HG03575 (cell line): ENCODE measurements around the gene TMCC1.
"Not testable (repeated sequence)": the region's sequence is repeated elsewhere in the genome, so short reads cannot be mapped to it uniquely, and the experiment has no call there.

Experiments
- ATAC-seq: cut with Tn5 transposase; IDR thresholded peaks from one replicate; pipeline ENCODE4 v1.9.1; 2021; ENCODE audit not compliant: unreplicated experiment, insufficient number of reproducible peaks, low FRiP score; ENCODE audit errors: extremely low read depth

Gene TMCC1

DNA sequence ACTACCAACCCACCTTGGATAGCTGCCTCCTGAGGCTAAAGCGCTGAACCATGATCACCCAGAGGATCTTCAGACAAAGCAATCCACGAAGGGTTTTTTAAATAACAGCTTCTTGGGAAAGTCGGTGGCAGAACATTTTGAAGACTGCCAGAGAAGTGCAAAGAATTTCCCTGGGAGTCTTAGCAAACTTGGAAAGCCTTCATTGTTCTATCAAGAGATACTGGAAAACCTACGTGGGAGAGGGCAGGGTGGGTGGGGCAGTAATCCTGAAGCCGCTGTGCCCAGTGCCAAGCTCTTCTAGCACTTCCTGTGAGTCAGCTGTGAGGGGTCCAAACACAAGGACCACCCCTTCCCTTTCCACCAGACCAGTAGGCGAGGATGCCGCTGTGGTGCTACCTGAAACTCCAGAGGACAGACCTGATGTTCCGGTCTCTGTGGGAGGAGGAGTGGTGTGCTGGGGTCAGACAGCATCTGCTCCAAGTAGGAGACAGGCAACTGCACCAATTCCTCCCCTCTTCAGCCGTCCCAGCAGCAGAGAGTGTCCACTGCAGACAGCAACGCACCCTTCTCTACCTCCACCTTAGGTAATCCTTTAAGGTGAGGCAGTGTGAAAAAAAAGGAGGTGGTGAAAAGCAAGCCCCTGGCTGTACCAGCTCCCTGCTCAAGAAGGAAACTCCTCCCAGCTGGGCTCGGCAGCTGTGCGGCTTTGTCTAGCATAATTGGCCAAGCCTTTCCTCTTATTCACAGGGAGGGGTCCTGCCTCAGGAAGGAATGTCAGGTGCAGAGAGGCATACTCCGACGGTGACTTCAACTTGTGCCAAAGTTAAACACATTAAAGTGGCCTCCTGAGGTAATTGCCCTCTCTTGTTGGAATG is 99.0 kb downstream of the TMCC1 start:
- ATAC-seq = no peak

DNA sequence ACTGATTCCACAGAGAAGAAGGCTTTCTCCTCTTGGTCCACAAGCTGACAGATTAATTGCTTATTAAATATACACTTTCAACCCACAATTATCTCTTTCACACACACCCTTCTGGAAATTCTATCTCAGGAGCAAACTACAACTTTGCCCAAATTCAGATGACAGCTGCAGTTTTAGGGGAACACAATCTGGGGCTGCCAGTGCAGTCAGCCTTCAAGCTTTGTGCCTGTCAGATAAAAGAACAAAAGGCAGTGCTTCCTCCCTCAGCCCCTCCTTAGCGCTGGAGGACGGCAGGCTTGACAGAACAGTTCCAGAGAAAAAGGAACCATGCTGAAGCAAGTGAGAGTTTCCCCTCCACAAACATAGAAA is 99.6 kb downstream of the TMCC1 start:
- ATAC-seq = no peak

DNA sequence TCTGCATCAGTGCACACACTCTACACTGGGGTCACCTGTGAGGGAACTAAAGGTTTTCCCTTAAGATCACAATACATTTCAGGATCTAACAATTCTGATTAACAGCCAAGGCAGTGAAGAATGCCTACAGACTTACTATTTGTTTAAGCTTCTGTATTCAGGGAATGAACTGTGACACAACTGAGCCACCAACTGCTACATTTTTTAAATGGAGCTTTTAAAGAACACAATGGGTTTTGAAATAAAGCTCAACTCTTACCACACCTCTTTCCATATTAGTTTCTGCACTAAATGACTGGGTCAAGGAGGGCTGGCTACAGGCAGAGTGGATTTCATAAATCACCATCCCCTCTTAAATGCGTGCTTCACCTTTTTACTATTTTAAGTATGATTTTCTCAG is 100.2 kb downstream of the TMCC1 start:
- ATAC-seq = no peak

DNA sequence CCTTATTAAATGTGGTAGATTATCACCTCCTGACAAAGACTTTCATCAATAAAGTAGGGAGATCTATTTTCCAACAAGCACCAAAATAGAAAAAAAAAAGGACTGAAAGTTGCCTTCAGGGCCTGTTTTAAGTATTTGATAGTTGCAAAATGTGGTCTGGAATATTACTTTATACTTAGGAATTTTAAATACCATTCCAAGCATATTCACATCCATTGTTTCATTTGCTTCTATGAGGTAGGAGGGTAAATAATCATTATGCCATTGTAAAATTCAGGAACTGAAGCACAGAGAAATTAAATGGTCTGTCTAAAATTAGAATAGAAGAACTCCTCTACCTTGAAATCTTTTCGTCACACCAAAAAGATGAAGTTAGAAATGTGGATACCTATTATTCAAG is 110.0 kb downstream of the TMCC1 start:
- no peak for ATAC-seq

DNA sequence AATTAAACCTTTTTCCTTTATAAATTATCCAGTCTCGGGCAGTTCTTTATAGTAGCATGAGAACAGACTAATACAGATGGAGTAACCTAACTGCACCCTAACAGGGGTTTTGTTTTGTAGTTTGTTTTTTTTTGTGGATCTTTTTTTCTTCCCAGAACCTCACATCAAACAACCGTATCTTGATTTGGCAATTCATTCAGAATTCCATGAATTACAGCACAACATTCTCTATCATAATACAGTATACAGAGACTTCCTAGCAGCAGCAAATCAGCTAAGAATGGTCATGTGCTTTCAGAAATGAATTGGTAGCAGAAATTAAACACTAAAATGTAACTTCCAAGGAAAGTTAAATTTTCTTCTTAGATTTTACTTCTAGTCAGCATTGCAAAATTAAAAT is 114.6 kb downstream of the TMCC1 start:
- ATAC-seq = no peak

DNA sequence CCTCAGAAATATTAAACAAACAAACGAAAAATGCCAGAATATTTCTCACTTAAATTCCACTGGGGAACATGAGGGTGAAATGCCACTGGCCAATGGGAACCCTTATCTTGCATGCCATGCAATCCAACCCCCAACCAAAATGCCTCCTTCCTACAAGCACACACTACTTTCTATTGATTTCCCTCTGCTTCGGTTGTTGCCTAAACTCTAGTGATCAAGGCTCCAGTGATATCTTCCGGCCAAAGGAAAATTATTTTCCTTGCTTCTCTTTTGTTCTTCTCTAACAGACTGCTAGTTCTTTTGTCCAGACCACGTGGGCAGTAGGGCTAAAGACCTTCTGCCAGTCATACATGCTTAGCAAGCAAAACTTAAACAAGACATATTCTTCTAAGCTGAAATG is 115.7 kb downstream of the TMCC1 start:
- ATAC-seq = no peak

DNA sequence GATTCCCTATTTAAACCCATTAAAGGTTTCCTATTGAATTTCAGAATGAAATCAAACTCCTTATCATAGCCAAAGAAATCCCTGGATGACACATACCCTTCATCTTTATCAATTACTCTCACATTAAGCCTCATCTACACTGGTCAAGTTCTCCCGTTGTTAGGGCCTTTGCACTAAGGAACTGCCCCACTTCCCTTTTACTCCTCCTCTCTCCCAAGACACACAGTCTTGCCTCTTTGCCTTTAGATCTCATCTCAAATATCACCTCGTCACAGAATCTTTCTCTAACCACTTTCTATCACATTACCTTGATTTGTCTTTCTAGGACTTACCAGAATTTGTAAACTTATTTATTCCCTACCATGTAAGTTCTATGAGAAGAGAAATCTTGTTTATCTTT is 117.6 kb downstream of the TMCC1 start:
- ATAC-seq = no peak

DNA sequence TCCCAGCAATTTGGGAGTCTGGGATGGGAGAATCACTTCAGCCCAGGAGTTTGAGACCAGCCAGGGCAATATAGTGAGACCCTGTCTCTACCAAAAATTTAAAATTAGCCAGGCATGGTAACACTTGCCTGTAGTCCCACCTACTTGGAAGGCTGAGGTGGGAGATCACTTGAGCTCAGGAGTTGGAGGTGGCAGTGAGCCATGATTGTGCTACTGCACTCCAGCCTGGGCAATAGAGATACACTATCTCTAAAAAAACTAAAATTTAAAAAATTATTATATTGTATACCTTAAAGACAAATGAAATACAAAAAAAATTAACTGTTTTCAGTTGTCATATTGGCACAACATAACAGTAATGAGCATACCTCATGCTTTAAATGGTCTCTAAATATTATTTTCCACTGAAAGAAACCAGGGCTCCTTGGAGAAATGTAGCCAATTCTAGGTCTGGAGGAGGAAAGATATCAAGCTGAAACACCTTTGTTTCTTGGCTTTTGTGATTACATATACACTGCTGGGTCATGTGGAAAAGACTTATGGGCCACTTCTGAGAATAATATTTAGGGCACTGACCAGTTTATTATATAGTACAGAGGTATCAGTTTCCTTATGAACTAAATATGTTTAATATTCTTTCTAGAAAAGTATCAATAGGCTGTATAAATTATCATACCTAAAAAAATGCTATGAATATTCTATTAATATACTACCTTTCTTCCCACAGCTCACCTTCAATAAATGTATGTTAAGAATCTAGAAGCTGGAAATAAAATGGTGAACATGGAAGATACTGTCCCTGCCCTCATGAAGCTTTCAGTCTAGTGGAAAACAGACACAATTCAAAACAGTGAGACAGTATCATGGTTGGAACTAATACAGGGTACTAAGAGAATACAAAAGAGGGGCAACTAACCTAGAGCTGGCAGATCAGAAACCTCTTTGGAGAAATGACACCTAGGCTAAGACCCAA is 119.5 kb downstream of the TMCC1 start:
- ATAC-seq = no peak

DNA sequence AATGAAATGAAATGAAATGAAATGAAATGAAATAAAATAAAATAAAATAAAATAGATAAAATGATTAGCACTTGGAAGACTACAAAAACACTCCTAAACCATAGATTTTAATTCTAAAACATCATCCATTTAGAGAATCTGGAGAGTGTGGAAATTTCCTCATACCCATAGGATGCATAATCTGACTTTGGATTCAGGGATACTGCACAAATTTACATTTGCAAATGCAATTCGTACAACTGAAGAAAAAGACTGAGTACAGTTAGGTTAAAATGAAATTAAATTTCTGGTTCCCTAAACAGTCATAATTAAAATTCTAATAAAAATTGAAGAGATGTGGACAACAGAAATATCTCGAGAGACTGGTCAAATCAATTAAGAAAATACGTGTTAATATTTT is 122.9 kb downstream of the TMCC1 start:
- no peak for ATAC-seq

DNA sequence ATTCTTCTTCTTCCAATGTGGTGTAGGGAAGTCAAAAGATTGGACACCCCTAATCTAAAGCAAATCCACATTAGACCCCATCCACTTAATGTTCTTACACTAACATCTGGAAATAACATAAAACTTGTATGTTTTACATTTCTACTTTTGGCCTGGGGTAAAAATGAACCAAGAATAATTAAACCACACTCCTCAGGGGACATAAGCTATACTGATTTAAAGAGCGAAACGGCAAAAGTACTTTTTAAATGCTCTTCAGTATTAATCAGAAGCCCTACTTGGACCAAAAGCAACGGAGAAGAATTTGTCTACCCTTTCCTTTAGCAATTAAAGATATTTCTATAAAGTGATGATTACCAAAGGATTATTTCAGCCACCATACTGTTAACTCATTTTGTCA is 123.9 kb downstream of the TMCC1 start:
- ATAC-seq = no peak

DNA sequence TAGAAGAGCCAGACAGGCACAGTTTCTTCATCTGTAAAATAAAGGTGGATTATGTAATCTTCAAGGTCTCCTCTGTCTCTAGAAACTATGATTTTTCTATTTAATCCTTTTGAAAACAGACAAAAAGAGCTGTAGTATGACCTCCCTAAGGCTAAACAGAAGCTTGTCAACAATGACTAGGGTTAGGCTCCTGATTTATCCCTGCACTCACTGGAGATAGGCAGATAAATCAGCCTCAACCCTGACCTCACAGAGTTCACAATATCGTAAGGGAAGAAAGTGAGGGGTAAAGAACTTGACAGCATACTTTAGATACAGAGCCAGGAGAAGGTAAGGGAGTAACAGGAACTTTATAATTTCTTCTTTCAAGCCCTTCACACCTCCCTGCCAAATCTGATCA is 124.8 kb downstream of the TMCC1 start:
- no peak for ATAC-seq

DNA sequence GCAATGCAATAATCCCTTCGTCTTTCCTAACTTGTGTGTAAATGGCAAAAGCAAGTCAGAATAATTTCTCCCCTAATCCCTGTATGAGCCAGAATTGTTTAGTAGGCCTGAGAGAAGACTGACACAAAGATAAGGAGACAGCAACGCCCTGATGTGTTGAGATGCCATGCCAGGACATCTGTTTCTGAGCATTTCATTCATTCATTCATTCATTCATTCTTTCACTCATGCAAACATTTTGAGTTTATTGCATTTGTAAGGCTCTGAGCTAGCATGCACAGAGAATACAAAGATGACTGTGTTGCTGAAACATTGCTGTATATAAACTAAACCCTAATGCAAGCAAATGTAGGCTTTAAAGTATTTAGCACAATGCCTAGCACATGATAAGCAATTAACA is 127.4 kb downstream of the TMCC1 start:
- ATAC-seq = no peak

DNA sequence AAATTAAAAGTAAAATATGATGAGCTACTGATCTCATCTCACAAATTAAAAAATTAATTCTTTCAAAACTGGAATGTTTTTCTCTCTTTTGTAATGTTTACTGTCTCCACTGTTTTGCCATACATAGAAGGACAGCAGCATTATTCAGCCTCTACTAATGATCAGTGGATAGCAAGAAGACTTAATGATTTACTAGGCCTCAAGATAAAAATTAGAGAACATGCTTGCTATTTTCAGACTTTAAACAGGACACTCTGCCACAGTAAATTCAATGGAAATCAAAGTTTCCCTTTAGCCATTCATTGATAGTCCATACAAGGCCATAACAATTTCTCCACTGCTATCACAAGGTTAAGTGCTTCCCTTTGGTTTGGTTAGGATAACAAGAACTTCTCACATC is 129.4 kb downstream of the TMCC1 start:
- ATAC-seq = no peak

DNA sequence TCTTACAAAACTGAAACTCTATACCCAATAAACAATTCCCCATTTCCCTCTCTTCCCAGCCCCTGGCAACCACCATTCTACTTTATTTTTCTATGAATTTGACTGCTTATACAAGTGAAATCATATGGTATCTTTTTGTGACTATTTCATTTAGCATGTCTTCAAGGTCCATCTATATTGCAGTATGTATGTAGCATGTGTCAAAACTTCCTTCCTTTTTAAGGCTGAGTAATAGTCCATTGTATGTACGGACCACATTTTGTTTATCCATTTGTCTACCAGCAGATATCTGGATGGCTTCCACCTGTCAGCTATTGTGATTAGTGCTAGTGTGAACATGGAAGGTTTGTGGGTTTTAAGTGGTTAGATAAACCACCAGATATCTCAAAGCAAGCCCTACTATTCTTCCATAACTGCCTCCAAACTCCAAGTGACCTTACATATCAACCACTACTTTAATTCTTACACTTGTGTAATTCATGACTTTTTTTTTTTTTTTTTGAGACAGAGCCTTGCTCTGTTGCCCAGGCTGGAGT is 134.7 kb downstream of the TMCC1 start:
- no peak for ATAC-seq

DNA sequence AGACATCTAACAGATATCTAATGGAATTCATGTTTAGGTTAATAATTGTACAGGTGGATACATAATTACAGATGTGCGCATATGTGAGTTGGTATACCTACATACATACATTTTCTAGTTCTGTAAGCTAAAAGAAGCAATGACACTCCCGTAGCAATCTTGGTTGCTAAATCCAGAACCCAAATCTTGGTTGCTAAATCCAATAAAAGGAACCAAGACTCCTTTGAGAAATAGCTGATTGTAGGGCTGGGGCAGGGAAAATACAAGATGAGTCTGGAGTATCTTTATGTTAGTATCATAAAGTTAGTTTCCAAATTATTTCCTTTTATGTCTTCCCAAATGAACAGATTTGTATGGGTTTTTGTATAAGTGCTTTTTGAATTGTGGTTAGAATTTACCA is 135.2 kb downstream of the TMCC1 start:
- ATAC-seq = no peak

DNA sequence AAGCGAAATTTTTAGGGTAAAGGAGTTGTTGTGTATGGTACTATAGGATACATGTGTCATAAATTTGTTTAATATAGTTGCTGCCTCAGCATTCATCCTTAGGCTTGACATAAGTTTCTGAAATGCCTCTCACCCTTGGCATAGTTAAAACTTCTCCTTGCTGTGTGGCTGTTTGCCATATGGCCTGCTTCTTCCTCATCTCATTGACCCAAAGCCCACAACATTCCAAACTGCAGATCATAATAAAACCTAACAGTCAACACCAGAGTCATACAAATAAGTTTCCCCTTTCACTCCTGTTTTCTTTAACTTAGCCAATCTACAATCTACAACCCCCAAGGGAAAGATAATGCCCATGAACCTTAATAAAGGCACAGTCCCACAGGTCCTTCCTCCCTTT is 136.6 kb downstream of the TMCC1 start:
- ATAC-seq = no peak

DNA sequence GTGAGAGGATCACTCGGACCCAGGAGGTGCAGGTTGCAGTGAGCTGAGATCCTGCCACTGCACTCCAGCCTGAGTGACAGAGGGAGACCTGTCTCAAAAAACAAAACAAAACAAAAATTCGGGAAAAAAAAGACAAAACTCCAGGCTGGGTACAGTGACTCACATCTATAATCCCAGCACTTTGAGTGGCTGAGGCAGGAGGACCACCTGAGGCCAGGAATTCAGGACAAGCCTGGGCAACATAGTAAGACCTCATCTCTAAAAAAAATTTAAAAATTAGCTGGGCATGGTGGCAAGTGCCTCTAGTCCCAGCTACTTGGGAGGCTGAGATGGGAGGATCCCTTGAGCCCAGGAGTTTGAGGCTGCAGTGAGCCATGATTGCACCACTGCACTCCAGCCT is 142.4 kb downstream of the TMCC1 start:
- not testable (repeated sequence) for ATAC-seq

DNA sequence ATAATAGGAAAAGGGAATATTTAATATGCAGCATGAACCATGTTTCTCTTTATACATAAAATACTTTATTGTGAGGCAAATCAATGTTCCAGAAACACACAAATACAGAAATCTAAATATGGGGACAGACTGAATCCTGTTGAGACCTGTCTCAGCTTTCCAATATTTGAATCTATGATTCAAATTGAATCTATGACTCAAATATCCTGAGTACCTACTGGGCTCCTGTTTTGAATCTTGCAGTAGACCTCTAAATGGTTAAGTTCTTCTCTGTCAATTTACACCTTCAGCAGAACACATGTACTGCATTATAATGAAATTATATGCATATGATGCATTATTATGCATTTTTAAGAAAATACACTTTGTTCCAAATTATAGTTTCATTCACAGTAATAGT is 143.8 kb downstream of the TMCC1 start:
- ATAC-seq = no peak

DNA sequence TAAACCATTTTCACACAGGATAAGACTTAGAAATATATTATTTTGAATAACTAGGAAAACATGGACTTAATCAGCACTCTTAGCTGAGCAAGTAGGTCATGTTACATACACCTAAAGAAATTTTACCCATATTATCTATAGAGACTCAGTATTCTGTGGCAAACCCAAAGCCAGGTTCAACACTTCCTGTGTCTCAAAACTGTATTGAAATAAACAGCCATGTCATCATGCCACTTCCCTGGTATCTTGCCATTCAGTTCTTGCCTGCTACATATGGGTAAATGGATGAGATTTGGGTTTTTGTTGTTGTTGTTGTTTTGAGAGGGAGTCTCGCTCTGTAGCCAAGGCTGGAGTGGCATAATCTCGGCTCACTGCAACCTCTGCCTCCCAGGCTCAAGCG is 145.5 kb downstream of the TMCC1 start:
- no peak for ATAC-seq

DNA sequence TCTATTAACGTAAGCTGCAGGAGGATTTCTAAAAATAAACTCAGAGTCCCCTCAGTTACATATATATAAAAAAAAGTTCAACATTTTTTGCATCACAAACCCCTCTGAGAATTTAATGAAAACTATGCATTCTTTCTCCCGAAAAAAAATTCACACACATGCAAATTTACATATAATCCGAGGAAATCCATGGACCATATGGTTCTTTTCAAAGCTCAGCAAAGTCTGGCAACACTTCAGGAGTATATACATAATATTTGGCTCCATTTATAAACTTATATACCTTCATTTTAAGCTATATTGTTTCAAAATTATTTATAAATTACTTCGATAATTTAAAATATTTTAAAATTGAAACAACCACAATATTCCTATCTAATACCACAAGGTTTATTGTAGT is 146.4 kb downstream of the TMCC1 start:
- ATAC-seq = no peak
